ENCODE results near the gene SORCS2.
A peak's percentile ranks its signal among the peaks of the same experiment; 100 is the strongest.

SORCS2 gene

DNA sequence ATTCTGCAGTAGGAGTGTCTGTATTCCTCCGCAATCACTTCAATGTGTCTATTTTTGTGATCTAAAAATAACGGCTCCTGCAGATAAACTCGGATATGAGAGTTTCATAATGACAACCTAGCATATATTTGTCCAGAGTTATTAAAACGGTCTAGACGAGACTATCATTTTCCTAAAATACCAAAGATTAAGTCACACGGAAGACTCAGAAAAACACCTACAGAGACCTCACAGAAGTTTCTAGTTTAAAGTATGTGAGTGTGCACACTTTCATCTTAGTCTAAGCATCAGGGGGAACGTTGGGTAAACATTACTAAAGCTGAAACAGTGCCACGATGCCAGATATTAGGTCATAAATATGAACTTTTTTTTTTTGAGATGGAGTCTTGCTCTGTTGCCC lies 590.4 kb downstream of the SORCS2 start:
- DNase-seq (ENCODE audit: low spot score): no peak

DNA sequence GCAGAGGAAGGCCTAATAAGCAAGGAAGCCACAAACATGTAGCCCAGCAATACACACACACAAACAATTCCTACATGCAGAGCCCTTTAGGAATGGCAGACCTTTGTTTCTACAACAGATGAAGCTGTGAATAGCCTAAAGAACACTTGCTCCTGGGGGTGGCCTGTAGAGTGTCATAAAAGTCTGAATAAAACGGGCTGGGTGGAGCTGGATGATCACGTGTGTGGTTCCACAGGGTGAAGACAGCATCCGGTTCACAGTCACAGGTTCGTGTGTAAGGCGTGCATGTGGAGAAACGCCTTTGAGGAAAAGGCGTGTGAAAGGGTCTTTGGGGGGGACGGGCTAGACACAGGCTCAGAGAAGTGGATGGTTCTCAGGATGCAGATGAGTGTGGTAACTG lies 591.2 kb downstream of the SORCS2 start:
- no peak for DNase-seq (ENCODE audit: low spot score)

DNA sequence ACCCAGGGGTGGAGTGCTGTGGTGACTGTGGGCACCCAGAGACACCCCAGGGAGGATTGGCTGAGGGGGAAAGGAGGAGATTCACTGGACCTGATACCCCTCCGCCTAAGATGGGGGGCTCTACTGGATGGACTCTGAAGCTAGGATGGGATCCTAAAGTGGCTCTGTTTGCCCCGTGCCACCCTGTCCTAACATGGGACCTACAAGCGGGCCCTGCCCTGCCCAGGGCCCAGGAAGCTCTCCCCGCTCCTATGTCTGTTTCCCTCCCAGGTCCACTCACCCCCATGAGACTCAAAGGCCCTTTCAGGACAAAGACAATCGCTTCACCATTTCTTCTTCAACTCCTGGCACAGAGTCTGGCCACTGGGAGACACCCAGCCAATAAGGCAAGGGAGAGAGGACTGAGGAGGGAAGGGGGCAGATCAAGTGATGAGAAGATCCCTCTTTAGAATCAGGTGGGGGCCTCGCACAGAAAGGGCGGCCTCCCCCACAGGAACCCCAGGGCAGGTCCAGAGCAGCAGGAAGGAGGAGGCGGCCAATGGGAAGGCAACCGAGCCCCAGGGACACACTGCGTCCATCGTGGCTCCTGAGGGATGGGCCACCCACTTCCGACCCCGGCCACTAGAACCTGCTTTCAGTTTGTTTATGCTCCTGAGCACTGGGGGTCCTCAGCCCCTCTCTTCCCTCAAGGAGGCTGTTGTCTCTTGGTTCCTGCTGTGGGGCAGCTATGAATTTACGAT lies 592.0 kb downstream of the SORCS2 start:
- no peak for DNase-seq (ENCODE audit: low spot score)

DNA sequence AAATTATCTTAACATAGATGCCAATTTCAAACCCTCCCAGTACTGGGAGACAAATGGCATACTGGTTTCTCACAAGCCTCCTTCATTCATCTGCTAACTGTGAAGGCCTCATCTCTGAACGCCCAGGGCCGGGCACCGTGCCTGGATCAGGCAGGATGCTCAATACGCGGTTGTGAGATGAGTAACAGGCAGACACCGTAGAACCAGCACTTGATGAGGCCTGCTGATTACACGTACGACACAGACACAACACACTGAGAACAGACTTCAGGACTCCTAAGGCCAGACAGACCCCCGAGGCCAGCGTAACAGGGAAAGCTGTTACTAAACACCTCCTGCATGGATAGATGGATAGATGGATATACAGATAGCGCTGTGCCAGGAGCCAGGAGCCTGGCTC lies 592.7 kb downstream of the SORCS2 start:
- peak; percentile 70 for DNase-seq (ENCODE audit: low spot score)

- DNase-seq (ENCODE audit: low spot score): no peak
These were observed 593.7 kb downstream of the SORCS2 start for GRCh38 chr4:7786040-7786439.

GRCh38 chr4:7786517-7786916 lies 594.2 kb downstream of the SORCS2 start:
- DNase-seq (ENCODE audit: low spot score): no peak

GRCh38 chr4:7787067-7787466 lies 594.7 kb downstream of the SORCS2 start:
- no peak for DNase-seq (ENCODE audit: low spot score)

DNA sequence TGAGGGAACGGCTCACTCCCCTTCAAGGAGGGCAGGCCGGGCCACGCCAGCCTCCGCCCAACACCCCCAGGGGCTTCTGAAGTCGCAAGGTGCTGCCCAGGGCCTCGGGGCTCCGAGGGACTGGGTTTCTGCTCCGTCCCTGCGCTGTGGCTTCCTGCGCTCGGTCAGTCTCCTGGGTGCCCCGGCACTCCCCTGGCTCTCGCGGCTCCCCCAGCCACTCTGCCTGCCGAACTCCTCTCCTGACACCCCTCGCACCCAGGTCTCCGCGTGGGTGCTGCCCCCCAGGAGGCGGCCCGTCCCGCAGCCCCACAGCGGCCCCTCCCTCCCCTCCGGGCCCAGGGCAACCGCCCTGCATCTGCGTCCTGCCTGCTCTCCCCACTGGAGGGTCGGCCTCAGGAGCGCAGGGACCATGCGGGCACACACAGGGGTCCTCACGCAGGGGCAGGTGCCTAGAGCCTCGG lies 595.4 kb downstream of the SORCS2 start:
- DNase-seq (ENCODE audit: low spot score): no peak

GRCh38 chr4:7788193-7788592 lies 595.9 kb downstream of the SORCS2 start:
- no peak for DNase-seq (ENCODE audit: low spot score)

DNA sequence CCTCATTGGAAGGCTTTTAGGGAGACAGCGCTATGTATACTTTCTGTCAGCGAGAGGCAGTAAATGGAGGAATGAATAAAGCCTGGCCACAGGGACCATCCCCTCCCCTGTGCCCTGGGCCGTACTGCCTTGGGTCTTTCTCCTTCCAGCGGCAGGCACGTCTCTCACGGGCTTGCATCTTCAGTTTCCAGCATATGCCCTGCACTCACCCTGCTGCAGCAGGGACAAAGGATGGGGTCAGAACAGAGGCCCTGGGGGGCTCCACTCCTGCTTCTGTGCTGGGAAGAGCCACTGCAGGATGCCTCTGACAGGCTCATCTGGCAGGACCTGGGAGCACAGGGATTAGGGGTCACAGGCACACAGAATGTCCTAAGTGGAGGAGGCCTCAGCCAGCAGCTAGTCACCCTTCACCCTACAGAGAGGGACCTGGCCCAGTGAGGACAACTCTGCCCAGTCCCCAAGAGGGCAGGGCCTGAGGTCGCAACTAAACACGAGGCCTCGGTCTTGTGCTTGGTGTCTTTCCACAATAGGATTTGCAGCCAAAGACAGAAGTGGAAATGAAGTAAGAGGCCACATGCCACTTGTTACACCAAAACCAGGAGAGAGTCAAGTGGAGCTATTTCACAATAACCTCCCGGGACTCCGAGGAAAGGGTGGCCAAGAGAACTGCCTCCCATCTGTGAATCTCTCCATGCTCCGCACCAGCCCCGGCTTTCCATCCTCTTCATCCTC lies 596.5 kb downstream of the SORCS2 start:
- DNase-seq (ENCODE audit: low spot score): no peak

- no peak for DNase-seq (ENCODE audit: low spot score)
These were observed 597.7 kb downstream of the SORCS2 start for GRCh38 chr4:7790023-7790422.

DNA sequence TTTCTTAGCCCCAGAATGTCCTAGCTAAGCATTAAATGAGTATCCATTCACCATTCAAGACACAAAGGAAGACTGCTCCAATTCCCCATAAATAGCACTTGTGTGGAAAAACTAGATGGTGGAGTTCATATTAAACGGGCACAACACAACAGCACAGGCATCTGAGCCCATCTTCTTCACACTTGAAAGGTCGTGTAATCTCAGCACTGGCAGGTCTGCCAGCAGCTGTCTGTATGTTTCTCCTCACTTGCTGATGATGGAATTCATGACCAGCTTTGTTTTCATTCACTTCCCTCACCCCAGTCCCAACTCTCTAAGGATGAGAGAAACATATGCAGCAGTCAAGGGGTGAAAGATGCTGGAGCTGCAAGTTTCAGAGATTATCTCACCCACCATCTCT lies 598.7 kb downstream of the SORCS2 start:
- no peak for DNase-seq (ENCODE audit: low spot score)

Measured in kidney capillary endothelial cell (primary cell).